ENCODE results near the gene FMN1.

GRCh38 chr15:32899126-32899596 is 295.4 kb downstream of the FMN1 start:
- TF ChIP-seq CTCF (IDR thresholded peaks at IDR 0.05) (no peak), POLR2A (IDR thresholded peaks at IDR 0.05) (no peak)

Data from testis (tissue), 2 donors.